ENCODE measurements around the gene ADGRD2.

The ADGRD2 gene

DNA sequence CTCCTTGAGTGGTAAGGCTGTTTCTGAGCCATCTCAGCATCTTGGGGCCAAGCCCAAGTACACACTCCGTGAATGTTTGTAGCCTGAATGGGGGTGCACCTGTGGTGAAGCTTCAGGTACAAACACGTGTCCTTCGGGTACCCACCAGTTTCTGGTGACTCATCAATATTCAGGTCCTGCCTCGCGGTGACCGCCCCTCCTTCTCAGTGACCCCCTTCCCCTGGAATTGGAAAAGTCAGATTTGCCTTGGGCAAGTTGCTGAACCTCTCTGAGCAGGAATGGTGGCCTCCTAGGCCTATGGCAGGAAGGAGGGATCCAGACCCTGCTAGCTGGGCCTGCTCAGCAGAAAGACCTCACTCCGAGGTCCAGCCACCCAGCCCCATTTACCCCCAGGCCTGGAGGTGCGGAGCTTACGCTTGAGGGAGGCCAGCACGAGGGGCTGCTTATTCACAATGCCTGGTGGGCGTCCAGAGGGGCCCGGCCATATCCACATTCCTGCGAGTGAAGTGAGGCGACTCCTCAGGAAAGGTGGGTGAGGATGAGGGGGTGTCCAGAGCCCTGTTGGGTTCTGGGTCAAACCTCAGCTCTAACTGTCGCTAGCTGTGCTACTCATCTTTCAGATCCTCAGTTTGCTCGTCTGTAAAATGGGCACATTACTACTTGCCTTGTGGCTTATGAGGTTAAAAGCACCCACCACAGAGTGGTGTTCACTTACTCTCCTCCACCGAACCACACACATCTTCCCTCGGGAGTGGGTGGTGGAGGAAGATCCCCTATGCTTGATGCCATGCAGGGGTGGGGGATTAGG lies 7.0 kb downstream of the ADGRD2 start:
- Histone ChIP-seq H3K9ac (ENCODE audit: low read length) (no peak overlapping the region), H3K4me1 (ENCODE audit: control insufficient read depth, insufficient read depth, low read depth, low read length) (peaks cover 9% of the 10 kb centered on the region), H3K18ac (ENCODE audit: low read depth in 1 of 2, low read length in 2 of 2) (no peak overlapping the region), H3K79me1 (replicated peaks; ENCODE audit: low read length, poor library complexity, severe bottlenecking) (no peaks in the 10 kb centered on the region), H3K27me3 (ENCODE audit: control insufficient read depth in 1 of 2, insufficient read depth in 1 of 2, low read length in 2 of 2) (peaks cover 29 to 60% of the 10 kb centered on the region in 2 experiments), H3K14ac (ENCODE audit: low read length in 2 of 2) (no peak overlapping the region), H2AFZ (ENCODE audit: low read depth, low read length) (no peak overlapping the region), H3K4me2 (ENCODE audit: low read length, poor library complexity, severe bottlenecking) (no peak overlapping the region), H3K4me3 (ENCODE audit: insufficient read depth in 1 of 2, low read depth in 1 of 2, low read length in 2 of 2) (no peak overlapping the region), H3K4ac (ENCODE audit: low read depth in 1 of 2, low read length in 2 of 2) (no peak overlapping the region), H2BK5ac (ENCODE audit: low read depth, low read length, poor library complexity, severe bottlenecking) (no peak overlapping the region), H3K9me3 (ENCODE audit: control insufficient read depth, low read length) (no peaks in the 10 kb centered on the region), H2AK5ac (ENCODE audit: low read length, severe bottlenecking) (no peak overlapping the region), H2BK15ac (ENCODE audit: low read depth, poor library complexity, severe bottlenecking) (no peak overlapping the region), H4K8ac (ENCODE audit: low read length) (no peak overlapping the region), H3K36me3 (ENCODE audit: control insufficient read depth in 1 of 2, insufficient read depth in 2 of 2, low read depth in 1 of 2, low read length in 2 of 2) (no peaks in the 10 kb centered on the region), H2BK120ac (ENCODE audit: low read depth, low read length) (no peak overlapping the region), H3K23ac (ENCODE audit: low read length in 2 of 2) (no peak overlapping the region), H2BK12ac (ENCODE audit: low read length in 2 of 2) (no peak overlapping the region), H3K27ac (ENCODE audit: low read length, poor library complexity, severe bottlenecking) (no peak overlapping the region), H4K91ac (ENCODE audit: low read length) (no peak overlapping the region)
- 85% methylated on average over 17 of the region's 18 CpGs for WGBS
- no peak for DNase-seq

GRCh38 chr9:124457887-124458431 lies 7.7 kb downstream of the ADGRD2 start:
- no peak overlapping the region for H3K23ac ChIP-seq (ENCODE audit: low read length in 2 of 2)
- H3K4ac ChIP-seq (ENCODE audit: low read depth in 1 of 2, low read length in 2 of 2), result no peak overlapping the region
- H3K4me2 ChIP-seq (ENCODE audit: low read length, poor library complexity, severe bottlenecking), result no peak overlapping the region
- no peak overlapping the region for H2BK120ac ChIP-seq (ENCODE audit: low read depth, low read length)
- H3K4me3 ChIP-seq (ENCODE audit: insufficient read depth in 1 of 2, low read depth in 1 of 2, low read length in 2 of 2), result no peak overlapping the region
- peaks cover 22 to 60% of the 10 kb centered on the region in 2 experiments for H3K27me3 ChIP-seq (ENCODE audit: control insufficient read depth in 1 of 2, insufficient read depth in 1 of 2, low read length in 2 of 2)
- no peak overlapping the region for H2AK5ac ChIP-seq (ENCODE audit: low read length, severe bottlenecking)
- WGBS, result 81% methylated on average over 8 of the region's 8 CpGs
- no peak overlapping the region for H2AFZ ChIP-seq (ENCODE audit: low read depth, low read length)
- no peak overlapping the region for H3K9ac ChIP-seq (ENCODE audit: low read length)
- no peak overlapping the region for H2BK5ac ChIP-seq (ENCODE audit: low read depth, low read length, poor library complexity, severe bottlenecking)
- no peak overlapping the region for H4K8ac ChIP-seq (ENCODE audit: low read length)
- no peak overlapping the region for H3K18ac ChIP-seq (ENCODE audit: low read depth in 1 of 2, low read length in 2 of 2)
- no peak overlapping the region for H3K27ac ChIP-seq (ENCODE audit: low read length, poor library complexity, severe bottlenecking)
- H3K4me1 ChIP-seq (ENCODE audit: control insufficient read depth, insufficient read depth, low read depth, low read length), result peaks cover 7% of the 10 kb centered on the region
- H3K79me1 ChIP-seq (replicated peaks; ENCODE audit: low read length, poor library complexity, severe bottlenecking), result no peaks in the 10 kb centered on the region
- no peak overlapping the region for H2BK12ac ChIP-seq (ENCODE audit: low read length in 2 of 2)
- H3K14ac ChIP-seq (ENCODE audit: low read length in 2 of 2), result peak overlapping the region in 1 of 2 experiments; percentile 71
- no peak overlapping the region for H2BK15ac ChIP-seq (ENCODE audit: low read depth, poor library complexity, severe bottlenecking)
- DNase-seq, result no peak
- no peak overlapping the region for H4K91ac ChIP-seq (ENCODE audit: low read length)
- peaks cover 2% of the 10 kb centered on the region for H3K9me3 ChIP-seq (ENCODE audit: control insufficient read depth, low read length)
- no peaks in the 10 kb centered on the region for H3K36me3 ChIP-seq (ENCODE audit: control insufficient read depth in 1 of 2, insufficient read depth in 2 of 2, low read depth in 1 of 2, low read length in 2 of 2)

- H3K14ac ChIP-seq (ENCODE audit: low read length in 2 of 2), result no peak overlapping the region
- no peak overlapping the region for H3K23ac ChIP-seq (ENCODE audit: low read length in 2 of 2)
- H3K4me2 ChIP-seq (ENCODE audit: low read length, poor library complexity, severe bottlenecking), result no peak overlapping the region
- H2BK12ac ChIP-seq (ENCODE audit: low read length in 2 of 2), result no peak overlapping the region
- H4K8ac ChIP-seq (ENCODE audit: low read length), result no peak overlapping the region
- H3K79me1 ChIP-seq (replicated peaks; ENCODE audit: low read length, poor library complexity, severe bottlenecking), result no peaks in the 10 kb centered on the region
- no peak overlapping the region for H3K9ac ChIP-seq (ENCODE audit: low read length)
- H3K27ac ChIP-seq (ENCODE audit: low read length, poor library complexity, severe bottlenecking), result no peak overlapping the region
- H3K36me3 ChIP-seq (ENCODE audit: control insufficient read depth in 1 of 2, insufficient read depth in 2 of 2, low read depth in 1 of 2, low read length in 2 of 2), result no peaks in the 10 kb centered on the region
- no peak for DNase-seq
- no peak overlapping the region for H4K91ac ChIP-seq (ENCODE audit: low read length)
- no peak overlapping the region for H2BK15ac ChIP-seq (ENCODE audit: low read depth, poor library complexity, severe bottlenecking)
- H3K4me3 ChIP-seq (ENCODE audit: insufficient read depth in 1 of 2, low read depth in 1 of 2, low read length in 2 of 2), result no peak overlapping the region
- H3K18ac ChIP-seq (ENCODE audit: low read depth in 1 of 2, low read length in 2 of 2), result no peak overlapping the region
- H3K4ac ChIP-seq (ENCODE audit: low read depth in 1 of 2, low read length in 2 of 2), result no peak overlapping the region
- H2AK5ac ChIP-seq (ENCODE audit: low read length, severe bottlenecking), result no peak overlapping the region
- peaks cover 22 to 56% of the 10 kb centered on the region in 2 experiments for H3K27me3 ChIP-seq (ENCODE audit: control insufficient read depth in 1 of 2, insufficient read depth in 1 of 2, low read length in 2 of 2)
- no peak overlapping the region for H2BK120ac ChIP-seq (ENCODE audit: low read depth, low read length)
- no peak overlapping the region for H2BK5ac ChIP-seq (ENCODE audit: low read depth, low read length, poor library complexity, severe bottlenecking)
- no peak overlapping the region for H2AFZ ChIP-seq (ENCODE audit: low read depth, low read length)
- H3K9me3 ChIP-seq (ENCODE audit: control insufficient read depth, low read length), result peaks cover 7% of the 10 kb centered on the region
- H3K4me1 ChIP-seq (ENCODE audit: control insufficient read depth, insufficient read depth, low read depth, low read length), result peaks cover 2% of the 10 kb centered on the region
- 88% methylated on average over 9 of the region's 9 CpGs for WGBS
Observed at GRCh38 chr9:124458441-124458840, 8.2 kb downstream of the ADGRD2 start.

DNA sequence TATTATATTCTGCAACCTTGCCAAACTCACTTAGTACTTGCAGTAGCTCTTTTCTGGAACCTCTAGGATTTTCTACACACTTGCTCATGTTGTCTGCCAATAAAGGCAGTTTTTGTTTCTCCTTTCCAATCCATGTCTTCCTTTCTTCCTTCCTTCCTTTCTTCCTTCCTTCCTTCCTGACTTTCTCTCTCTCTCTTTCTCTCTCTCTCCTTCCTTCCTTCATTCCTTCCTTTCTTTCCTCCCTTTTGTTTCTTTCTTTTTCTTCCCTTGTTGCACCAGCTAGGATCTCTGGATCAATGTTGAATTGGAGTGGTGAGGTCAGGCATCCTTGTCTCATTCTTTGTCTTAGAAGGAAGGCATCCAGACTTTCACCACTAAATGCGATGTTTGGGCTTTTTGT lies 12.5 kb downstream of the ADGRD2 start:
- Histone ChIP-seq H2BK5ac (ENCODE audit: low read depth, low read length, poor library complexity, severe bottlenecking) (no peak overlapping the region), H3K14ac (ENCODE audit: low read length in 2 of 2) (no peak overlapping the region), H3K9ac (ENCODE audit: low read length) (no peak overlapping the region), H2AFZ (ENCODE audit: low read depth, low read length) (no peak overlapping the region), H3K23ac (ENCODE audit: low read length in 2 of 2) (no peak overlapping the region), H3K4ac (ENCODE audit: low read depth in 1 of 2, low read length in 2 of 2) (no peak overlapping the region), H3K36me3 (ENCODE audit: control insufficient read depth in 1 of 2, insufficient read depth in 2 of 2, low read depth in 1 of 2, low read length in 2 of 2) (no peaks in the 10 kb centered on the region), H2BK120ac (ENCODE audit: low read depth, low read length) (no peak overlapping the region), H3K4me1 (ENCODE audit: control insufficient read depth, insufficient read depth, low read depth, low read length) (no peaks in the 10 kb centered on the region), H4K91ac (ENCODE audit: low read length) (no peak overlapping the region), H3K79me1 (replicated peaks; ENCODE audit: low read length, poor library complexity, severe bottlenecking) (no peaks in the 10 kb centered on the region), H3K4me3 (ENCODE audit: insufficient read depth in 1 of 2, low read depth in 1 of 2, low read length in 2 of 2) (no peak overlapping the region), H2BK15ac (ENCODE audit: low read depth, poor library complexity, severe bottlenecking) (no peak overlapping the region), H3K27me3 (ENCODE audit: control insufficient read depth in 1 of 2, insufficient read depth in 1 of 2, low read length in 2 of 2) (peaks cover 10 to 50% of the 10 kb centered on the region in 2 experiments), H3K4me2 (ENCODE audit: low read length, poor library complexity, severe bottlenecking) (no peak overlapping the region), H4K8ac (ENCODE audit: low read length) (no peak overlapping the region), H2AK5ac (ENCODE audit: low read length, severe bottlenecking) (no peak overlapping the region), H3K9me3 (ENCODE audit: control insufficient read depth, low read length) (peaks cover 7% of the 10 kb centered on the region), H3K18ac (ENCODE audit: low read depth in 1 of 2, low read length in 2 of 2) (no peak overlapping the region), H3K27ac (ENCODE audit: low read length, poor library complexity, severe bottlenecking) (no peak overlapping the region), H2BK12ac (ENCODE audit: low read length in 2 of 2) (no peak overlapping the region)
- no CpG with 5 or more reads among the region's 1 CpG for WGBS
- DNase-seq, result no peak

Data from mesenchymal stem cell (in vitro differentiated cells and primary cell).